Fibroblast of upper back skin (primary cell): ENCODE measurements around the gene ULK4.
"Not testable (repeated sequence)": the region's sequence is repeated elsewhere in the genome, so short reads cannot be mapped to it uniquely, and the experiment has no call there.

Experiments used
- DNase-seq: peaks from one replicate; pipeline ENCODE4 v3.0.0-alpha.2; 2013

ULK4 gene

DNA sequence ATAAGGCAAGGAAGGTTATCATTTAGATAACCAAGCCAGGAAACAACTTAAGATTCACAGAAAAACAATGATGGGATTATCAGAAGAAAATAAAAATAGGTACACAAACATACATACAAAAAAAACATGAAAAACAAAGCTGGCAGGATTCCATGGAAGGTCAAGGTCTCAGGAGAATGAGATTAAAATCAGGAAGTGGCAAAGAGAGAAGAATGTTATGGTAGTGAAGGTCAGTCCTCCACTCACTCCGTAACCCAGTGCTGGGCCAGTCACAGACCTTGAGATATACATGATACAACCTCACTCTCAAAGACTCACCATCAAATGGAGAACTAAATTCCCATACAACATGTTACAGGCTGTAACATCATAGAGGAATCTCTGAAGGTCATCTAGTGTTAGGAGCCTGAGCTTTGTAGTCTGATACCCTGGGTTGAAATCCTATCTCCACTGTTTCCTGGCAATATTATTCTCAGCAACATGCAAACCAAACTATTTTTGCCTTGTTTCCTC, 668.7 kb downstream of the ULK4 start:
- no peak for DNase-seq

- DNase-seq = no peak
Measured at GRCh38 chr3:41290736-41291135, 671.2 kb downstream of the ULK4 start.

DNA sequence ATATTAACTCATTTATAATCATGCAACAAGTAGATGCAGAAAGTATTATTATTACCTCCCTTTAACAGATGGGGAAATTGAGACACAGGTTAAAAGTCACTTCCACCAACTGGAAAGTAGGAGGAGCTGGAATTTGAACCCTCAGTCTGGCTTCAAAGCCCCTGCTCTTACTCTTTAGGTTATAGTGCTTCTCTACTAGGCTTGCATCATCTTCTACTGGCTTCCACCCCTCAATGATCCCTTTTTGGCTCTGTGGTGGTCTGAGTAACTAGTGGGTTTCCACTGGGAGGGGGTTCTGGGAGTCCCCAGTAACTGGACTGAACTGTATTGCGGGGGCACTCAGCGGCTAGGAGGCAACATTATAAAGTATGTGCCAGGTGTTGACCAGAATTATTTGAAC, 671.6 kb downstream of the ULK4 start:
- DNase-seq = no peak

- no peak for DNase-seq
Measured at GRCh38 chr3:41288785-41289184, 673.1 kb downstream of the ULK4 start.

DNA sequence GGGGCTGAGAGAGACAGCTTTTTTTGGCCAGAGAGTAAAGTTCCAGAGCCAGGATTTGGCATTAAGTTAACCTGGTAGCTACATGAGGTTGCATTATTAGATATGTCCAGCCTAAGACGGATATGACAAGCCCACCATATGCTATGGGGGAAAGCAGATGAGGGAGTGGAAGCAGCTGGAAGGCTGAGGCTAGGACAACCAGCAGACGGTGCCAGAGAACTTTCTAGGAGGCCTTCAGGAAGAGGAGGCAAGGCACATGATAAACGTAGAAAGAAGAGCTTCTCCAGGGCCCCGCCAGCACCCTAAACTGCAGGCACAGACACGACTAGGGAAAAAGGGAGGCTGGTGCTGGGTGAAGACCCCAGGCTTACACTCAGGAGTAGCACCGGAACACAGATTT, 675.6 kb downstream of the ULK4 start:
- no peak for DNase-seq

DNA sequence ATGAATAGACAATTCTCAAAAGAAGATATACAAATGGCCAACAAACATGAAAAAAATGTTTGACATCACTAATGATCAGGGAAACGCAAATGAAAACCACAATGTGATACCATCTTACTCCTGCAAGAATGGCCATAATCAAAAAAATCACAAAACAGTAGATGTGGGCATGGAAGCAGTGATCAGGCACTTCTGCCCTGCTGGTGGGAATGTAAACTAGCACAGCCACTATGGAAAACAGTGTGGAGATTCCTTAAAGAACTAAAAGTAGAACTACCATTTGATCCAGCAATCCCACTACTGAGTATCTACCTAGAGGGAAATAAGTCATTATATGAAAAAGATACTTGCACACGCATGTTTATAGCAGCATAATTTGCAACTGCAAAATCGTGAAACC, 677.0 kb downstream of the ULK4 start:
- not testable (repeated sequence) for DNase-seq

- DNase-seq = no peak
Measured at GRCh38 chr3:41277790-41278465, 684.0 kb downstream of the ULK4 start.

DNA sequence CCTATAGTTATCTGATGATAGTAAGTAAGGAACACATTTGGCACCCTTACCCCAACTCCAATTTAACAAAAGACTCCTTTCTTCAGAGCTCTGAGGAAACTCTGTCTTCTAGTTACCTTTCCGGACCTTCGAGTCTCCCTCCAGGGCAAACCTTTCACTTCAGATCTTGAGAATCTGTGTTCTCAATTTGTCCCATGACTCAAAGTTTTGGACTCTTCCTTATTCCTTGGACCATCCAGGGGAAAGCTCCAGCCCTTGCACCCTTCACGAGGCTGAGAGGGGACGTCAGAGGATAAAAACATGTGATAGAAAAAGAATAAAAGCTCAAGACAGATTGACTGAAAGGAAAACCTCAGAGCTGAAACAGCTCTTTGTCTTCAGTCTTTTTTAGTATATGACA, 685.7 kb downstream of the ULK4 start:
- no peak for DNase-seq

DNA sequence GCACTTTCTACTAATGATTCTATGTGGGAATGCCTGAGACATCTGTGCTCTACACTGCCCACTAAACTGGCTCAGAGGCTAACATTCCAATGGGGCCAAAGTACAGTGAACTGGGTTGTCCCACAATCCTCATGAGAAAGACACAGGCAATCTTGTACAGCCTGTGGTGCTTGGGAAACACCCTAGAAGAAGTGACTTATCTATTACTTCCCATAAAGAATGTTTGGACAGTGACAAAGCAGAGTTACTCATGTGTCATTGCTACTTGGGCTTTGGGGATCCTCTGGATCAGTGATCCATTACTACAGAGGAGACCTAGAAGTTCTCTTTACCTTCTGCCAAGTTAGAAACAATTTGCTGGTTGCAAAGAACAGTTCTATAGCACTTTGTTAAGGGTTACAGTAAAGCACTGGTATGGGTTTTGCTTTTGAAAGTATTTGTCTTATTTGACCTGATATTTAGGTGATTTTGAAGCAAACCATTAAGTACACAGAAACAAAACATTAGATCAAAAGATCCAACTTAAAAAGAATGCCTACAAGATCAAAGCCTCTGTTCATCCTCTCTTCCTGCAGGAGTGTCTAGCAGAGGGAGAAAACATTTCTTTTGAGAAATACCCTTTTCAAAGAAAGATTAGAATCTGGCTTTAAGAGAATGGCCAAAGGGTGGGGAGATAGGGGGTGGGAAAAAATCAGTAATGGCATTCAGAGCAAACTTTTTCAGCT, 686.8 kb downstream of the ULK4 start:
- peak; percentile 52 for DNase-seq

GRCh38 chr3:41272667-41273066, 689.2 kb downstream of the ULK4 start:
- no peak for DNase-seq

DNA sequence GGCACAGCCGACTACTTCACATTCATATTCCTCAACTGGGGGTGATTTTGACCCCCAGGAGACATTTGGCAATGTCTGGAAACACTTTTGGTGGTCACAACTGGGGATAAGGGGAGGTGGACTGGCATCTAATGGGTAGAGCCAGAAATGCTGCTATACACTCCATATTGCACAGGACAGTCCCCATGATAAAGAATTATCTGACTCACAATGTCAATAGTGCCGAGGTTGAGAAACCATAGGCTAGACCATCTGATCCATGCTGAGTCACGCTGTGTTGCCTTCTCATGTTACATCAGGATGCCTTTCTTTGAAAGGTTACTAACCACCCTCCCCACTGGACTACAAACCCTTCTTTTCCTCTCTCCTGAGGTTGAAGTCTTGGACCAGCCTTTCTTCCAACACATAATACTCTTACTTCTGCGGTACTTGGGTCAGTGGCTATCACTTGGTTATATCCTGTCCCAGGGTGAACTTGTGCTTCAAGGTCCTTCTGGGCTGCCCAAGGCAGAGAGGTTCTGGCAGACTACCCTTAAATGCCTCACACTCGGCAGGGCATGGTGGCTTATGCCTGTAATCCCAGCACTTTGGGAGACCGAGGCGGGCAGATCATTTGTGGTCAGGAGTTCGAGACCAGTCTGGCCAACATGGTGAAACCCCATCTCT, 693.8 kb downstream of the ULK4 start:
- DNase-seq = peak; percentile 96

GRCh38 chr3:41265823-41266273, 696.1 kb downstream of the ULK4 start:
- DNase-seq = peak; percentile 99

DNA sequence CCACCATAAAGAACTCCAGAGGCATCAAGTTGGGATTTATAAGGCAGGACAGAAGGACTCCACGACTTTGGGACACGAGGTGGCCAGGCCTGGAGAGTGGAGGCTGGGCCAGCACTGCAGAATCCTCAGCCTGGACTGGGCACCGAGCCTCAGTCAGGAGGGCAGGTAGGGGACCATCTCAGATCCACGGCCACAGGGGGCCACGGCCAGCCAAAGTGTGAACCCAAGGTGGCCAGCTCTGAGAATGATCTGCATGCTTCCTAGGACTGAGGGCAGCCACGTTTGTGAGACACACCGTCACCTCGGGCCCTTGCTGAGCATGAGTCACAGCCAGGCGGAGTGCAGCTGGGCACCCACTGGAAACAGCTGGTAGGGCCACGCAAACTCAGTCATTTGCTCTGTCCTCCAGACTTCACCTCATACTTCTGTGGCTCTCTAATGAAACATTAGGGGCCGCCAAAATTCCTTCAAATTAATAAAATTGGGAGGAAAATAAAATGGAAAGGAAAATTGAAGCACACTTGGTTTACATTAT, 696.8 kb downstream of the ULK4 start:
- peak; percentile 57 for DNase-seq

- no peak for DNase-seq
Measured at GRCh38 chr3:41260063-41260450, 701.8 kb downstream of the ULK4 start.

DNA sequence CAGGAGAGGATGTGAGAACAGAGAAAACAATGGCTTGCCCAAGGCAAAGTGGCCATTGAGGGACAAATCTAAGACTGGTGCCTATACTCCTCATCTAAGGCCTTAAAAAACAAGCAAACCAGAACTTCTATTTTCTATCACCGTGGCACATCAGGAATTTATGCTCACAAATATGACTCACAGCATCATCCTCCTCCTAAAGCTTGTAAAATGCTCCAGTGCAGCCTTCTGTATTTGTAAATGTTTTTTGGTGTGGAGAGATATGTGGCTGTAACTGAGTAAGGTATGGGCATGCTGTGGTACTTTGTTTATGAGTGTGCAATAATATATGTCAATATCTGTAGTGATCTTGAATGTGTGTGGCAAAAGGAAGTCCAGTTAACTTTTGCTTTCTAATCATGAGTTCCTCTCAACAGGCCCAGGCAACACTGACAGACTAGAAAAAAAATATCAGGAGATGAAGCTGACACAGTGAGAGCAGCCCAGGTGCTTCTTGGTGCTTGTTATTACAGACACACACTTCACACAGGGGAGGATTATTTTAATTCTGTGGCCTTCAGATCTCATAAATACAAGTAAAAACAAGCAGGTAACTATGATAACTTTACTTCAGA, 702.3 kb downstream of the ULK4 start:
- DNase-seq = peak; percentile 50

- DNase-seq = no peak
Measured at GRCh38 chr3:41258239-41258800, 703.6 kb downstream of the ULK4 start.

DNA sequence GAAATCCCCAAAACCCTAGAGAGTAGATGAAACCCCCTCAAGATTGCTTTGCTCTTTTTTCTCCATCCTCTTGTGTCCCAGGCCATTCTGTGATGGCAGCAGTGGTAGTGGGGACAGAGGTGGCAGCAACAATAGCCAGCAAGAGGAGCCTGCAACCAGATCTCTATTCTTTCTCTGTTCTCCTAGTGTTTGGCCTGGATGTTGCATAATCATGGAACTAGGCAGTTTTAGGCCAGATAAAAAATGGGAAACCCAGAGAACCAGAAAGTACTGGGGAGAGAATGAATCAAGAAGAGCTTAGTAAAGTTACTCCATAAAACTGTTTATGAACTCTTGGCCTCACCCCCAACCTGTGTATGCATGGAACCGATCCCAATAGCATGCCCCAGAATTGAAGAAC, 710.3 kb downstream of the ULK4 start:
- no peak for DNase-seq

- DNase-seq = no peak
Measured at GRCh38 chr3:41250825-41251224, 711.1 kb downstream of the ULK4 start.

- DNase-seq = no peak
Measured at GRCh38 chr3:41249318-41249717, 712.6 kb downstream of the ULK4 start.

GRCh38 chr3:41248525-41248924, 713.4 kb downstream of the ULK4 start:
- DNase-seq = no peak

DNA sequence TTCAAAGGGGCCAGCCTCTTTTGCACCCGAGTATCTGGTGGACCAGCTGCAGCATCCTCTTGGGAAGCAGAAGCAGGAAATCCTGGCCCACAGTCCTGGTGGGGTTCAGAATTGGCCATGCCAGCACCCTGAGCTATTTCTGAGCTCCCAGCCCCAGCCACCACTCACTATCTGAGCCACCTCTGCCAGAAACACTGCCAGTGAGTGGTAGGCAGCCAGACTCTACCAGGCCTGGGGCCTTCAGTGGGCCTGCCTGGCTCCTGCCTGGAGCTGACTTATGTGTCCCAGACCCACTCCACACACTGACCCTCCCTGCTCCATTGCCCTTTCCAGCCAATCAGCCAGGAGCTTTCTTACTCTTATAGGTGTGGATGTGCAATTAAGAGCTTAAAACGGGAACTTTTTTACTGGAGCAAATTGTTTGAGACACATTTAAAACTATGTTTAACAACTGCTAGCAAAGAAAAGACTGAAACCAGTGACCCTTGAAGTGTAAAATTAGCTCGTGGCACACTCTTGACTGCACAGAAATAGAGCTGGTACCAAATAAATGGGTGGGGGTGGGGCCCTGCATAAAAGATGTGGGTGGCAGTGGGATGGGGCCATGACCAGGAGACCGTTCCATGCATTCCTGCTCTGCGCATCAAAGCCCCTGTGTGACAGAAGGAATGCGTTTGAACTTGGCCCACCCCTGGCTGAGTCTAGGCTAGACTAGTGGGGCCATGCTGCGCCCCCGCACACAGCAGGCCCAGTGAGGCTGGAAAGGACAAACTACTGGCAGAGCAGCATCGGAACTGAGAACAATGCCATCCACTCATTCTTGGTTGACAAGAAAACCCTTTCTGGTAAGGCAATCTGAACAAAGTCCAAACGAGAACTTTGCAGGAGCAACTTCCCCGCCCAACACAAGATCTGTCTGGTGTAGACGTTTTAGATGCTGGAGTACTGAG, 714.6 kb downstream of the ULK4 start:
- peak; percentile 44 for DNase-seq
